HEK293 (cell line): ENCODE data around the gene ABCC2.
A peak's percentile ranks its signal among the peaks of the same experiment; 100 is the strongest.

ENCODE experiments used
- GLIS2 ChIP-seq: fragments of 450-650 bp; formaldehyde crosslinking; IDR thresholded peaks from 2 replicates; pipeline ENCODE4 v1.5.1; 2016; ENCODE audit warnings: missing biosample characterization, missing genetic modification characterization
- HOXC10 ChIP-seq: sonication (generic); formaldehyde crosslinking; IDR thresholded peaks from 2 replicates; pipeline ENCODE4 v1.8.1; 2023; ENCODE audit warnings: mild to moderate bottlenecking, missing genetic modification reagents
- MZF1 ChIP-seq: fragments of 450-650 bp; formaldehyde crosslinking; IDR thresholded peaks from 2 replicates; pipeline ENCODE4 v1.5.1; 2017; ENCODE audit warnings: missing biosample characterization, missing genetic modification characterization, borderline replicate concordance
- ZBTB1 ChIP-seq: fragments of 450-650 bp; formaldehyde crosslinking; IDR thresholded peaks from 2 replicates; pipeline ENCODE4 v1.5.1; 2016; ENCODE audit warnings: missing biosample characterization, missing genetic modification characterization
- ZBTB21 ChIP-seq: fragments of 450-650 bp; formaldehyde crosslinking; IDR thresholded peaks from 2 replicates; pipeline ENCODE4 v1.5.1; 2017; ENCODE audit warnings: missing biosample characterization, missing genetic modification characterization
- ZNF174 ChIP-seq: fragments of 450-650 bp; formaldehyde crosslinking; IDR thresholded peaks from 2 replicates; pipeline ENCODE4 v1.5.0; 2017; ENCODE audit warnings: missing biosample characterization, mild to moderate bottlenecking, missing genetic modification characterization
- ZNF549 ChIP-seq: fragments of 450-650 bp; IDR thresholded peaks from 2 replicates; pipeline ENCODE4 v1.5.1; 2018; ENCODE audit warnings: missing biosample characterization, missing genetic modification characterization, mild to moderate bottlenecking, inconsistent platforms, moderate library complexity
- ZNF600 ChIP-seq: fragments of 450-650 bp; formaldehyde crosslinking; IDR thresholded peaks from 2 replicates; pipeline ENCODE4 v1.5.1; 2016; ENCODE audit warnings: missing biosample characterization, missing genetic modification characterization
- ZNF624 ChIP-seq: fragments of 450-650 bp; formaldehyde crosslinking; IDR thresholded peaks from 2 replicates; pipeline ENCODE4 v1.5.1; 2017; ENCODE audit warnings: missing biosample characterization, missing genetic modification characterization
- ZNF837 ChIP-seq: fragments of 450-650 bp; formaldehyde crosslinking; IDR thresholded peaks from 2 replicates; pipeline ENCODE4 v1.5.1; 2016; ENCODE audit warnings: missing biosample characterization, missing genetic modification characterization
- TF ChIP-seq, protein P1 (sequence below): fragments of 450-650 bp; formaldehyde crosslinking; IDR thresholded peaks from 2 replicates; pipeline ENCODE4 v1.5.1; 2017; ENCODE audit warnings: missing biosample characterization, missing genetic modification characterization
- TF ChIP-seq, protein P2 (sequence below): fragments of 450-650 bp; formaldehyde crosslinking; conservative IDR thresholded peaks from 2 replicates; pipeline ENCODE4 v1.5.1; 2016; ENCODE audit warnings: low read depth, missing biosample characterization, missing genetic modification characterization
- TF ChIP-seq, protein P3 (sequence below): fragments of 450-650 bp; formaldehyde crosslinking; IDR thresholded peaks from 2 replicates; pipeline ENCODE4 v1.5.1; 2017; ENCODE audit warnings: missing biosample characterization, missing genetic modification characterization
- TF ChIP-seq, protein P4 (sequence below): fragments of 450-650 bp; formaldehyde crosslinking; optimal IDR thresholded peaks from 2 replicates; pipeline ENCODE3; 2016; ENCODE audit warnings: missing biosample characterization, mild to moderate bottlenecking, missing genetic modification characterization
- TF ChIP-seq, protein P5 (sequence below): fragments of 450-650 bp; formaldehyde crosslinking; IDR thresholded peaks from 2 replicates; pipeline ENCODE4 v1.5.1; 2016; ENCODE audit warnings: missing biosample characterization, missing genetic modification characterization, low read depth
- TF ChIP-seq, protein P6 (sequence below): fragments of 450-650 bp; formaldehyde crosslinking; IDR thresholded peaks from 2 replicates; pipeline ENCODE4 v1.5.1; 2016; ENCODE audit warnings: missing biosample characterization, missing genetic modification characterization

Gene ABCC2

DNA sequence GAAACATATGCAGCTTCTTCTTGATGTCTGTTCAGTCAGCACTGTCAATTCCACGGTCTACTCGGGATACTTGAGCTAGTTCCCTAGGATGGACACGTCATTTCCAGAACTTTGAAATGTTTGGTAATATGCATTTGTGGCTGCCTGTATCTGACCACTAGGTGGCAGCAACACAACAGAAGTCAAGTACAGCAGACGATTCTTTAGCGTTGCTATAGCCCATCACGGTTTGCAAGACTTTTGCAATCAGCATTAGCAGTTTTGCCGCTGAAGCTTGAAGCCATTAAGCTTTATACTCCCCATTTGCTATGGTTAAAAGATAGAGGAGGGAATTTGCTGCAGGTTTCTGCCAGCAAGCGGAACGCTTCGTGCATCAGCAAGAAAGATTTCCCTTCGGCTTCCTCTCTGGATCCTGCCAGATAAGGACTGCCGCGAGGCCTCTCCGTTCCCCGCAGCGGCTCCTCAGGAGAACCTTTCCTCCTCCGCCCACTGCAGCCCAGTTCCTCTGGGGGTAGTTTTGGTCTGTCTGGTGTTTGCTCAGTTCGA is 63.5 kb downstream of the ABCC2 start (continued):
- TF ChIP-seq, protein P1, sequence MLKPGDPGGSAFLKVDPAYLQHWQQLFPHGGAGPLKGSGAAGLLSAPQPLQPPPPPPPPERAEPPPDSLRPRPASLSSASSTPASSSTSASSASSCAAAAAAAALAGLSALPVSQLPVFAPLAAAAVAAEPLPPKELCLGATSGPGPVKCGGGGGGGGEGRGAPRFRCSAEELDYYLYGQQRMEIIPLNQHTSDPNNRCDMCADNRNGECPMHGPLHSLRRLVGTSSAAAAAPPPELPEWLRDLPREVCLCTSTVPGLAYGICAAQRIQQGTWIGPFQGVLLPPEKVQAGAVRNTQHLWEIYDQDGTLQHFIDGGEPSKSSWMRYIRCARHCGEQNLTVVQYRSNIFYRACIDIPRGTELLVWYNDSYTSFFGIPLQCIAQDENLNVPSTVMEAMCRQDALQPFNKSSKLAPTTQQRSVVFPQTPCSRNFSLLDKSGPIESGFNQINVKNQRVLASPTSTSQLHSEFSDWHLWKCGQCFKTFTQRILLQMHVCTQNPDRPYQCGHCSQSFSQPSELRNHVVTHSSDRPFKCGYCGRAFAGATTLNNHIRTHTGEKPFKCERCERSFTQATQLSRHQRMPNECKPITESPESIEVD (tag by site-specific recombination) = no peak
- TF ChIP-seq, protein P2, sequence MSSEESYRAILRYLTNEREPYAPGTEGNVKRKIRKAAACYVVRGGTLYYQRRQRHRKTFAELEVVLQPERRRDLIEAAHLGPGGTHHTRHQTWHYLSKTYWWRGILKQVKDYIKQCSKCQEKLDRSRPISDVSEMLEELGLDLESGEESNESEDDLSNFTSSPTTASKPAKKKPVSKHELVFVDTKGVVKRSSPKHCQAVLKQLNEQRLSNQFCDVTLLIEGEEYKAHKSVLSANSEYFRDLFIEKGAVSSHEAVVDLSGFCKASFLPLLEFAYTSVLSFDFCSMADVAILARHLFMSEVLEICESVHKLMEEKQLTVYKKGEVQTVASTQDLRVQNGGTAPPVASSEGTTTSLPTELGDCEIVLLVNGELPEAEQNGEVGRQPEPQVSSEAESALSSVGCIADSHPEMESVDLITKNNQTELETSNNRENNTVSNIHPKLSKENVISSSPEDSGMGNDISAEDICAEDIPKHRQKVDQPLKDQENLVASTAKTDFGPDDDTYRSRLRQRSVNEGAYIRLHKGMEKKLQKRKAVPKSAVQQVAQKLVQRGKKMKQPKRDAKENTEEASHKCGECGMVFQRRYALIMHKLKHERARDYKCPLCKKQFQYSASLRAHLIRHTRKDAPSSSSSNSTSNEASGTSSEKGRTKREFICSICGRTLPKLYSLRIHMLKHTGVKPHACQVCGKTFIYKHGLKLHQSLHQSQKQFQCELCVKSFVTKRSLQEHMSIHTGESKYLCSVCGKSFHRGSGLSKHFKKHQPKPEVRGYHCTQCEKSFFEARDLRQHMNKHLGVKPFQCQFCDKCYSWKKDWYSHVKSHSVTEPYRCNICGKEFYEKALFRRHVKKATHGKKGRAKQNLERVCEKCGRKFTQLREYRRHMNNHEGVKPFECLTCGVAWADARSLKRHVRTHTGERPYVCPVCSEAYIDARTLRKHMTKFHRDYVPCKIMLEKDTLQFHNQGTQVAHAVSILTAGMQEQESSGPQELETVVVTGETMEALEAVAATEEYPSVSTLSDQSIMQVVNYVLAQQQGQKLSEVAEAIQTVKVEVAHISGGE (tag by site-specific recombination) = no peak
- no peak for TF ChIP-seq MZF1 (tag by site-specific recombination)
- TF ChIP-seq, protein P3, sequence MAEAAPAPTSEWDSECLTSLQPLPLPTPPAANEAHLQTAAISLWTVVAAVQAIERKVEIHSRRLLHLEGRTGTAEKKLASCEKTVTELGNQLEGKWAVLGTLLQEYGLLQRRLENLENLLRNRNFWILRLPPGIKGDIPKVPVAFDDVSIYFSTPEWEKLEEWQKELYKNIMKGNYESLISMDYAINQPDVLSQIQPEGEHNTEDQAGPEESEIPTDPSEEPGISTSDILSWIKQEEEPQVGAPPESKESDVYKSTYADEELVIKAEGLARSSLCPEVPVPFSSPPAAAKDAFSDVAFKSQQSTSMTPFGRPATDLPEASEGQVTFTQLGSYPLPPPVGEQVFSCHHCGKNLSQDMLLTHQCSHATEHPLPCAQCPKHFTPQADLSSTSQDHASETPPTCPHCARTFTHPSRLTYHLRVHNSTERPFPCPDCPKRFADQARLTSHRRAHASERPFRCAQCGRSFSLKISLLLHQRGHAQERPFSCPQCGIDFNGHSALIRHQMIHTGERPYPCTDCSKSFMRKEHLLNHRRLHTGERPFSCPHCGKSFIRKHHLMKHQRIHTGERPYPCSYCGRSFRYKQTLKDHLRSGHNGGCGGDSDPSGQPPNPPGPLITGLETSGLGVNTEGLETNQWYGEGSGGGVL = no peak
- no peak for TF ChIP-seq HOXC10 (CRISPR knock-in tag)
- TF ChIP-seq ZBTB21 (tag by site-specific recombination) = 0 out of 2 replicates have a peak, but pooled peaks have one; percentile 26
- no peak for TF ChIP-seq ZNF549 (tag by site-specific recombination)
- TF ChIP-seq, protein P4, sequence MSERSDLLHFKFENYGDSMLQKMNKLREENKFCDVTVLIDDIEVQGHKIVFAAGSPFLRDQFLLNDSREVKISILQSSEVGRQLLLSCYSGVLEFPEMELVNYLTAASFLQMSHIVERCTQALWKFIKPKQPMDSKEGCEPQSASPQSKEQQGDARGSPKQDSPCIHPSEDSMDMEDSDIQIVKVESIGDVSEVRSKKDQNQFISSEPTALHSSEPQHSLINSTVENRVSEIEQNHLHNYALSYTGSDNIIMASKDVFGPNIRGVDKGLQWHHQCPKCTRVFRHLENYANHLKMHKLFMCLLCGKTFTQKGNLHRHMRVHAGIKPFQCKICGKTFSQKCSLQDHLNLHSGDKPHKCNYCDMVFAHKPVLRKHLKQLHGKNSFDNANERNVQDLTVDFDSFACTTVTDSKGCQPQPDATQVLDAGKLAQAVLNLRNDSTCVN = no peak
- TF ChIP-seq ZNF624 = no peak
- TF ChIP-seq ZNF600 (tag by site-specific recombination) = no peak
- TF ChIP-seq, protein P5, sequence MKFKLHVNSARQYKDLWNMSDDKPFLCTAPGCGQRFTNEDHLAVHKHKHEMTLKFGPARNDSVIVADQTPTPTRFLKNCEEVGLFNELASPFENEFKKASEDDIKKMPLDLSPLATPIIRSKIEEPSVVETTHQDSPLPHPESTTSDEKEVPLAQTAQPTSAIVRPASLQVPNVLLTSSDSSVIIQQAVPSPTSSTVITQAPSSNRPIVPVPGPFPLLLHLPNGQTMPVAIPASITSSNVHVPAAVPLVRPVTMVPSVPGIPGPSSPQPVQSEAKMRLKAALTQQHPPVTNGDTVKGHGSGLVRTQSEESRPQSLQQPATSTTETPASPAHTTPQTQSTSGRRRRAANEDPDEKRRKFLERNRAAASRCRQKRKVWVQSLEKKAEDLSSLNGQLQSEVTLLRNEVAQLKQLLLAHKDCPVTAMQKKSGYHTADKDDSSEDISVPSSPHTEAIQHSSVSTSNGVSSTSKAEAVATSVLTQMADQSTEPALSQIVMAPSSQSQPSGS (tag by site-specific recombination) = peak; percentile 37; the same call in 1 of the 2 replicates
- no peak for TF ChIP-seq ZNF837 (tag by site-specific recombination)
- no peak for TF ChIP-seq GLIS2 (tag by site-specific recombination)
- TF ChIP-seq, protein P6, sequence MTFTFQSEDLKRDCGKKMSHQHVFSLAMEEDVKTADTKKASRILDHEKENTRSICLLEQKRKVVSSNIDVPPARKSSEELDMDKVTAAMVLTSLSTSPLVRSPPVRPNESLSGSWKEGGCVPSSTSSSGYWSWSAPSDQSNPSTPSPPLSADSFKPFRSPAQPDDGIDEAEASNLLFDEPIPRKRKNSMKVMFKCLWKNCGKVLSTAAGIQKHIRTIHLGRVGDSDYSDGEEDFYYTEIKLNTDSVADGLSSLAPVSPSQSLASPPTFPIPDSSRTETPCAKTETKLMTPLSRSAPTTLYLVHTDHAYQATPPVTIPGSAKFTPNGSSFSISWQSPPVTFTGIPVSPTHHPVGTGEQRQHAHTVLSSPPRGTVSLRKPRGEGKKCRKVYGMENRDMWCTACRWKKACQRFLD (tag by site-specific recombination) = no peak
- no peak for TF ChIP-seq ZBTB1 (tag by site-specific recombination)
- TF ChIP-seq ZNF174 (tag by site-specific recombination) = no peak
